HG03432 (cell line): ENCODE measurements around the gene LRRC56.
"Not testable (repeated sequence)": the region's sequence is repeated elsewhere in the genome, so short reads cannot be mapped to it uniquely, and the experiment has no call there.

Experiments used
- ATAC-seq: cut with Tn5 transposase; IDR thresholded peaks from one replicate; pipeline ENCODE4 v1.9.1; 2021; ENCODE audit warnings: mild to moderate bottlenecking, moderate library complexity; ENCODE audit not compliant: unreplicated experiment

LRRC56 gene

GRCh38 chr11:501001-501682 lies 36.2 kb upstream of the LRRC56 start:
- no peak for ATAC-seq

- ATAC-seq: no peak
These were observed 35.5 kb upstream of the LRRC56 start for GRCh38 chr11:501683-502287.

GRCh38 chr11:502288-503178 lies 34.8 kb upstream of the LRRC56 start:
- no peak for ATAC-seq

- no peak for ATAC-seq
These were observed 33.9 kb upstream of the LRRC56 start for GRCh38 chr11:503179-503981.

GRCh38 chr11:504053-504993 lies 33.0 kb upstream of the LRRC56 start:
- no peak for ATAC-seq

- ATAC-seq: no peak
These were observed 32.4 kb upstream of the LRRC56 start for GRCh38 chr11:504994-505344.

- ATAC-seq: peak; percentile 70
These were observed 30.9 kb upstream of the LRRC56 start for GRCh38 chr11:506238-506994.

- peak; percentile 52 for ATAC-seq
These were observed 30.2 kb upstream of the LRRC56 start, which contains the start of gene RNH1 for GRCh38 chr11:506995-507726. RNH1 (minus strand) TSS chr11:507242; CDS start chr11:502162, 5,080 bp downstream.

- ATAC-seq: no peak
These were observed 29.4 kb upstream of the LRRC56 start for GRCh38 chr11:507727-508515.

- ATAC-seq: no peak
These were observed 28.4 kb upstream of the LRRC56 start for GRCh38 chr11:508956-509355.

- no peak for ATAC-seq
These were observed 24.3 kb upstream of the LRRC56 start for GRCh38 chr11:512761-513595.

GRCh38 chr11:514606-515005 lies 22.7 kb upstream of the LRRC56 start:
- ATAC-seq: no peak

GRCh38 chr11:515131-515530 lies 22.2 kb upstream of the LRRC56 start:
- no peak for ATAC-seq

- no peak for ATAC-seq
These were observed 20.9 kb upstream of the LRRC56 start for GRCh38 chr11:516400-516799.

- ATAC-seq: not testable (repeated sequence)
These were observed 20.2 kb upstream of the LRRC56 start for GRCh38 chr11:516918-517685.
